ENCODE measurements around the gene ADGRB3. TPM values are rescaled to one million over a fixed set of nuclear protein-coding genes. Genes with fewer than 3 reads are reported as not detected.

ADGRB3 gene
- total RNA-seq, 2 donors from 2014 or later, result 1.3 to 2.4 TPM

- H3K4me3 ChIP-seq, result no peak overlapping the region
- H3K27me3 ChIP-seq, result no peaks in the 10 kb centered on the region
- TF ChIP-seq, protein P1, sequence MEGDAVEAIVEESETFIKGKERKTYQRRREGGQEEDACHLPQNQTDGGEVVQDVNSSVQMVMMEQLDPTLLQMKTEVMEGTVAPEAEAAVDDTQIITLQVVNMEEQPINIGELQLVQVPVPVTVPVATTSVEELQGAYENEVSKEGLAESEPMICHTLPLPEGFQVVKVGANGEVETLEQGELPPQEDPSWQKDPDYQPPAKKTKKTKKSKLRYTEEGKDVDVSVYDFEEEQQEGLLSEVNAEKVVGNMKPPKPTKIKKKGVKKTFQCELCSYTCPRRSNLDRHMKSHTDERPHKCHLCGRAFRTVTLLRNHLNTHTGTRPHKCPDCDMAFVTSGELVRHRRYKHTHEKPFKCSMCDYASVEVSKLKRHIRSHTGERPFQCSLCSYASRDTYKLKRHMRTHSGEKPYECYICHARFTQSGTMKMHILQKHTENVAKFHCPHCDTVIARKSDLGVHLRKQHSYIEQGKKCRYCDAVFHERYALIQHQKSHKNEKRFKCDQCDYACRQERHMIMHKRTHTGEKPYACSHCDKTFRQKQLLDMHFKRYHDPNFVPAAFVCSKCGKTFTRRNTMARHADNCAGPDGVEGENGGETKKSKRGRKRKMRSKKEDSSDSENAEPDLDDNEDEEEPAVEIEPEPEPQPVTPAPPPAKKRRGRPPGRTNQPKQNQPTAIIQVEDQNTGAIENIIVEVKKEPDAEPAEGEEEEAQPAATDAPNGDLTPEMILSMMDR (IDR thresholded peaks at IDR 0.05), result no peak
- H3K36me3 ChIP-seq, result no peaks in the 10 kb centered on the region
- H3K4me1 ChIP-seq, result no peaks in the 10 kb centered on the region
- H3K27ac ChIP-seq, result no peak overlapping the region
- H3K9me3 ChIP-seq, result no peaks in the 10 kb centered on the region
- no peak for DNase-seq (ENCODE audit: low spot score)
Observed at GRCh38 chr6:69012211-69012610, 377.1 kb downstream of the ADGRB3 start.

DNA sequence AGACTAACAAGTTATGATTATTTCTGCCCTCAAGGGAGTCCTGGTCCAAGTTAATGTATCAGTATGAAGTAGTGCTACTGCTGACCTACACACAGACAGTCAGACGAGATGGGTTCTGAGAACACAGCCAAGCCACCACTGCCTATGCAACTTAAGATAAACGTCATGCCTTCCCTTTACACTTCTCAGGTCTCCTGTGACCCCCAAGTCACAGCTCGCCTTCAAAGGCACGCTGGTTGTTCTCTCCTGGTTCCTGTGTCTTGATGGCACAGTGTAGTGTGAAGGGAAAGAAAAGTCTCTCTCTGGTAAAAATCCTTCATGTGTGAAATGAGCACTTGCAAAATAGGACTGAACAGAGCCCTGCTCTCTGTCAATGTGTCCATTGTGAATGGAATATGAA is 377.8 kb downstream of the ADGRB3 start:
- Histone ChIP-seq H3K27ac (no peak overlapping the region), H3K36me3 (no peaks in the 10 kb centered on the region), H3K27me3 (no peaks in the 10 kb centered on the region), H3K9me3 (no peaks in the 10 kb centered on the region), H3K4me1 (no peaks in the 10 kb centered on the region), H3K4me3 (no peak overlapping the region)
- TF ChIP-seq, protein P1 (IDR thresholded peaks at IDR 0.05), result no peak
- no peak for DNase-seq (ENCODE audit: low spot score)

- Histone ChIP-seq H3K27ac (no peak overlapping the region), H3K27me3 (no peaks in the 10 kb centered on the region), H3K9me3 (no peaks in the 10 kb centered on the region), H3K4me1 (no peaks in the 10 kb centered on the region), H3K36me3 (no peaks in the 10 kb centered on the region), H3K4me3 (no peak overlapping the region)
- TF ChIP-seq, protein P1 (IDR thresholded peaks at IDR 0.05), result no peak
- DNase-seq (ENCODE audit: low spot score), result no peak
Observed at GRCh38 chr6:69018906-69019305, 383.8 kb downstream of the ADGRB3 start.

GRCh38 chr6:69019832-69020231 is 384.8 kb downstream of the ADGRB3 start:
- Histone ChIP-seq H3K9me3 (no peaks in the 10 kb centered on the region), H3K27me3 (no peaks in the 10 kb centered on the region), H3K4me3 (no peak overlapping the region), H3K27ac (no peak overlapping the region), H3K4me1 (no peaks in the 10 kb centered on the region), H3K36me3 (no peaks in the 10 kb centered on the region)
- no peak for DNase-seq (ENCODE audit: low spot score)
- TF ChIP-seq, protein P1 (IDR thresholded peaks at IDR 0.05), result no peak

GRCh38 chr6:69022993-69023392 is 387.9 kb downstream of the ADGRB3 start:
- no peaks in the 10 kb centered on the region for H3K4me1 ChIP-seq
- TF ChIP-seq, protein P1 (IDR thresholded peaks at IDR 0.05), result no peak
- no peaks in the 10 kb centered on the region for H3K9me3 ChIP-seq
- no peaks in the 10 kb centered on the region for H3K27me3 ChIP-seq
- DNase-seq (ENCODE audit: low spot score), result no peak
- H3K36me3 ChIP-seq, result no peaks in the 10 kb centered on the region
- no peak overlapping the region for H3K27ac ChIP-seq
- H3K4me3 ChIP-seq, result no peak overlapping the region

- no peak for DNase-seq (ENCODE audit: low spot score)
- no peaks in the 10 kb centered on the region for H3K4me1 ChIP-seq
- no peak overlapping the region for H3K4me3 ChIP-seq
- H3K27me3 ChIP-seq, result no peaks in the 10 kb centered on the region
- no peak overlapping the region for H3K27ac ChIP-seq
- H3K9me3 ChIP-seq, result no peaks in the 10 kb centered on the region
- TF ChIP-seq, protein P1 (IDR thresholded peaks at IDR 0.05), result no peak
- no peaks in the 10 kb centered on the region for H3K36me3 ChIP-seq
Observed at GRCh38 chr6:69026243-69026642, 391.2 kb downstream of the ADGRB3 start.
